Kidney (tissue), 14 donors: ENCODE measurements around the gene COQ2. TPM values are rescaled to one million over a fixed set of nuclear protein-coding genes. Genes with fewer than 3 reads are reported as not detected.

ENCODE experiments used
- DNase-seq, 5 donors: peaks; one replicate each; pipeline ENCODE4 v3.0.0-alpha.2; 2013 to 2020
- FAIRE-seq: peaks from 2 replicates; lab custom pipeline; 2012; peaks lifted over from hg19 to GRCh38; lab: Jason Lieb, UNC
- H3K27ac ChIP-seq, 2 donors: one replicate each; pipeline ENCODE4 v1.7.0; 2013; ENCODE audit warnings: low read depth in 2 of 2, low read length in 2 of 2, inconsistent platforms in 1 of 2
- H3K27me3 ChIP-seq: one replicate; pipeline ENCODE4 v1.7.1; 2013; ENCODE audit warnings: low read length, inconsistent platforms; ENCODE audit not compliant: control insufficient read depth, insufficient read depth
- H3K36me3 ChIP-seq, 3 donors: one replicate each; pipeline versions ENCODE4 v1.7.0 to v1.7.1; 2013; ENCODE audit warnings: low read length in 3 of 3, control low read depth in 1 of 3, inconsistent platforms in 1 of 3; ENCODE audit not compliant: insufficient read depth in 3 of 3, control insufficient read depth in 2 of 3
- H3K4me1 ChIP-seq, 3 donors: one replicate each; pipeline versions ENCODE4 v1.7.0 to v1.7.1; 2013; ENCODE audit warnings: low read length in 3 of 3, inconsistent platforms in 1 of 3, low read depth in 1 of 3; ENCODE audit not compliant: control insufficient read depth in 2 of 3, insufficient read depth in 2 of 3
- H3K4me3 ChIP-seq, 3 donors: one replicate each; pipeline versions ENCODE4 v1.7.0 to v1.8.1; 2013; ENCODE audit warnings: low read length in 3 of 3, control low read depth in 1 of 3, inconsistent platforms in 1 of 3
- H3K9ac ChIP-seq, 3 donors: one replicate each; pipeline versions ENCODE4 v1.7.0 to v1.7.1; 2013; ENCODE audit warnings: low read length in 3 of 3, control low read depth in 1 of 3, inconsistent platforms in 1 of 3
- H3K9me3 ChIP-seq, 3 donors: one replicate each; pipeline versions ENCODE4 v1.7.0 to v1.7.1; 2013; ENCODE audit warnings: low read length in 3 of 3, control low read depth in 1 of 3, inconsistent platforms in 1 of 3; ENCODE audit not compliant: control insufficient read depth in 2 of 3, insufficient read depth in 1 of 3
- intact Hi-C: fragments of 100-400 bp; cut with DNase I; formaldehyde crosslinking; loops from one replicate; pipeline ENCODE4 v1.11.1; 2022
- polyA plus RNA-seq: library from polyadenylated mRNA; stranded (reverse); fragments of 350-450 nt; fragmentation: Illumina TruSeq; extraction: RNeasy Lipid Tissue Mini Kit (QIAGEN cat#74804); gene quantifications from one replicate; pipeline ENCODE4 v1.2.3, GENCODE V29; 2014; ENCODE audit warnings: low read depth, low replicate concordance; ENCODE audit not compliant: insufficient read depth
- total RNA-seq: library from RNA; stranded (reverse); fragmentation: NEBNext Ultra II Directional; extraction: Animal tissue kit (Norgen Biotek cat#: 25700); gene quantifications from one replicate; pipeline ENCODE4 v1.2.1, GENCODE V29; 2021
- TF ChIP-seq, protein P1 (sequence below): IDR thresholded peaks from 3 replicates; pipeline ENCODE4 v1.5.1; 2012; ENCODE audit warnings: mild to moderate bottlenecking, moderate library complexity, borderline replicate concordance; ENCODE audit not compliant: insufficient read depth; ENCODE audit errors: extremely low read depth
- donor health status: control.
- donor health status: control.
- donor health status: control.
- donor health status: control.
- donor health status: control.
- donor health status: DM: yes; HTN: yes; CAD: no.
- donor health status: Normal renal cell carcinoma (clear cell type).

Gene COQ2
- total and polyA plus RNA-seq, 2 donors from 2014 or later, result 8.1 to 11.6 TPM

DNA sequence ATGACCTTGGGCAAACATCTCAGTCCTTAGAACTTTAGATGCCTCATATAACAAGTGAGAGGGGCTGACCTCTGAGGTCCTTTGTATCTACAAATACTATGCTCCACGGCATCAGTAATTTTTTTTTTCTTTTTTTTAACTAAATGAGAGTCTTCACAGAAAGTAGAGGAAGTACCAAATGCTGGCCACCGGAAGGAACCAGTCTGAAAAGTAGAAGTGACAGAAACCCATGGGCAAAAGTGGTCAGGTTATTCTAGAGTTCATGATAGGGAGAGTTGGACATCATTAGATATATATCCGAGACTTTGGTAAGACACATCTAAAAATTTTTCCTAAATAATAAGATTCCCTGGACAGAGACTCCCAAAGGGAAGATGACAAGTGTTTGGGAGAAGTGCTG, 53.7 kb downstream of the COQ2 start:
- Histone ChIP-seq H3K9me3 (no peaks in the 10 kb centered on the region), H3K4me1 (no peaks in the 10 kb centered on the region), H3K27me3 (no peaks in the 10 kb centered on the region), H3K36me3 (no peaks in the 10 kb centered on the region), H3K9ac (no peak overlapping the region), H3K27ac (no peak overlapping the region), H3K4me3 (no peak overlapping the region)
- DNase-seq, result no peak
- no peak for FAIRE-seq
- intact Hi-C loops, result loop anchor here (10.0 kb wide), 1 partner anchor 146 kb away; no protein-coding TSS in a partner anchor
- TF ChIP-seq, protein P1, sequence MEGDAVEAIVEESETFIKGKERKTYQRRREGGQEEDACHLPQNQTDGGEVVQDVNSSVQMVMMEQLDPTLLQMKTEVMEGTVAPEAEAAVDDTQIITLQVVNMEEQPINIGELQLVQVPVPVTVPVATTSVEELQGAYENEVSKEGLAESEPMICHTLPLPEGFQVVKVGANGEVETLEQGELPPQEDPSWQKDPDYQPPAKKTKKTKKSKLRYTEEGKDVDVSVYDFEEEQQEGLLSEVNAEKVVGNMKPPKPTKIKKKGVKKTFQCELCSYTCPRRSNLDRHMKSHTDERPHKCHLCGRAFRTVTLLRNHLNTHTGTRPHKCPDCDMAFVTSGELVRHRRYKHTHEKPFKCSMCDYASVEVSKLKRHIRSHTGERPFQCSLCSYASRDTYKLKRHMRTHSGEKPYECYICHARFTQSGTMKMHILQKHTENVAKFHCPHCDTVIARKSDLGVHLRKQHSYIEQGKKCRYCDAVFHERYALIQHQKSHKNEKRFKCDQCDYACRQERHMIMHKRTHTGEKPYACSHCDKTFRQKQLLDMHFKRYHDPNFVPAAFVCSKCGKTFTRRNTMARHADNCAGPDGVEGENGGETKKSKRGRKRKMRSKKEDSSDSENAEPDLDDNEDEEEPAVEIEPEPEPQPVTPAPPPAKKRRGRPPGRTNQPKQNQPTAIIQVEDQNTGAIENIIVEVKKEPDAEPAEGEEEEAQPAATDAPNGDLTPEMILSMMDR, result no peak

DNA sequence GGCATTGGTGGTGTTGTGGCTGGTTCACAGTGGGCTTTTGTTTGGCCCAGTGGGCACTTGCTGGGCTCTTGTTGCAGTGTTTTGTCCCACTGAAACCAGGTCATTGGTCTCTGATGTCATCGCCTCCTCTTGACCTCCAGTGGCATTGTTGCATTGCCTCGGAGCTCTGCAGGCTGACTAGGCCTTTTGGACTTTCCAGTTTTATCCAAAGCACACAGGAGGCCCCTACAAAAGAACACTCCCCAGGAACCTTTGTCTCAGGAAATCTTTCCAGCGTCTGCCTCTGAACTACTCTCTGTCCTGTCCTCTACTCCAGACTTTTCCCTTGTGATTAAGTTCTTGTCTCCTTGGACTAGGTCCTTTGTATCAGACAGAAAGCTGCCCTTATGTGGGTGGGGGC, 54.8 kb downstream of the COQ2 start:
- Histone ChIP-seq H3K4me1 (no peaks in the 10 kb centered on the region), H3K36me3 (no peaks in the 10 kb centered on the region), H3K9me3 (no peaks in the 10 kb centered on the region), H3K27ac (no peak overlapping the region), H3K9ac (no peak overlapping the region), H3K4me3 (no peak overlapping the region), H3K27me3 (no peaks in the 10 kb centered on the region)
- FAIRE-seq (no peak), DNase-seq (no peak)
- TF ChIP-seq, protein P1, result no peak
- intact Hi-C loops, result loop anchor here (10.0 kb wide), 1 partner anchor 145 kb away; no protein-coding TSS in a partner anchor

DNA sequence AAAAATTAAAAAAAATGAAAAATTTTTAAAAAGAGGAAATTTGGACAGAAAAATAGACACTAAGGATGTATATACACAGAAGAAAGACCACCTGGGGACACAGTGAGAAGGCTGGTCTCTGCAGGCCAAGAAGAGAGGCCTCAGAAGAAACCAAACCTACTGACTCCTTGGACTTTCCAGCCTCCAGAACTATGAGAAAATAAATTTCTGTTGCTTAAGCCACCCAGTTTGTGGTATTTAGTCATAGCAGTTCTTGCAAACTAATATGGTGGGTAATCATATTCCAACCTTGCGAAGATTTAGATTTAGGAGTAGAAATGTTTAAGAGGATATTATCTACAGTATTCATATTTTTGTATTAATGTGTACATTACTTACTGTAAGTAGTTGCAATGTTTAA, 56.4 kb downstream of the COQ2 start:
- FAIRE-seq, result no peak
- TF ChIP-seq, protein P1, result no peak
- no peak overlapping the region for H3K9ac ChIP-seq
- intact Hi-C loops, result no loop called here
- no peaks in the 10 kb centered on the region for H3K27me3 ChIP-seq
- H3K36me3 ChIP-seq, result no peaks in the 10 kb centered on the region
- no peaks in the 10 kb centered on the region for H3K4me1 ChIP-seq
- no peak for DNase-seq
- no peak overlapping the region for H3K27ac ChIP-seq
- H3K9me3 ChIP-seq, result no peaks in the 10 kb centered on the region
- H3K4me3 ChIP-seq, result no peak overlapping the region

DNA sequence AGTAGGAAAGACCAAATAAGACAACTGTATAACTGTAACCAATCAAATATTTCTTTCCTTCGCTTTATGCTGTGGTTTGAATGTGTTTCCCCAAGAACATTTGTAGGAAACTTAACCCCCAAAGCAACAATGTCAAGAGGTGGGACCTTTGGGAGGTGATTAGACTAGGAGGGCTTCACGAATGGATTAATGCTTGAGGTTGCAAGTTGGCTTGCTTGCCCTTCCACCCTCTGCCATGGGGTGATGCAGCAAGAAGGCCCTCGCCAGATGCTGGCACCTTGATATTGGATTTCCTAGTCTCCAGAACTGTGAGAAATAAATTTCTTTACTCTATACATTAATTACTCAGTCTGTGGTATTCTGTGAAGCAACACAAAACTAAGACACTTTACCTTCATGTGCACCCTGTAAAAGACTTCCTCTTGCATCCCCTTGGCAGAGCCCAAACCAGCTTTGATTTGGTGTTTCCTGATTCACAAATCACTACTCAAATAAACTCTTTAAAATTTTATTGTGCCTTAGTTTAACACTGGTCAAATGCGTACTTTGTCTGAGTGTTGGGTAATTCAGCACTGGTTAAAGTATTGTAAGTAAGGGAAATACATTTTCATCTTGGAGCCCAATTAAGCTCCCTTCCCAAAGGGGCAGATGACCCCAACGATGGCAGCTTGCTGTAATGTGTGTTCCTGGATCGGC, 59.9 kb downstream of the COQ2 start:
- H3K27me3 ChIP-seq, result no peaks in the 10 kb centered on the region
- H3K4me1 ChIP-seq, result no peaks in the 10 kb centered on the region
- FAIRE-seq, result no peak
- intact Hi-C loops, result no loop called here
- TF ChIP-seq, protein P1, result no peak
- no peak overlapping the region for H3K9ac ChIP-seq
- no peak for DNase-seq
- no peaks in the 10 kb centered on the region for H3K9me3 ChIP-seq
- H3K27ac ChIP-seq, result no peak overlapping the region
- H3K4me3 ChIP-seq, result no peak overlapping the region
- no peaks in the 10 kb centered on the region for H3K36me3 ChIP-seq
